ENCODE data around the gene JAKMIP1. TPM values are rescaled to one million over a fixed set of nuclear protein-coding genes. Genes with fewer than 3 reads are reported as not detected.

JAKMIP1 gene
- total RNA-seq, 1 experiment from 2014 or later = not detected

GRCh38 chr4:6011271-6011671 lies 189.1 kb downstream of the JAKMIP1 start (continued):
- TF ChIP-seq EZH2phosphoT487 (IDR thresholded peaks at IDR 0.05; ENCODE audit: borderline replicate concordance) (no peak), EZH2 (IDR thresholded peaks at IDR 0.05) (no peak), ATF3 (IDR thresholded peaks at IDR 0.05) (no peak), CBX3 (IDR thresholded peaks at IDR 0.05; ENCODE audit: low read depth) (no peak)
- TF ChIP-seq, protein P1, sequence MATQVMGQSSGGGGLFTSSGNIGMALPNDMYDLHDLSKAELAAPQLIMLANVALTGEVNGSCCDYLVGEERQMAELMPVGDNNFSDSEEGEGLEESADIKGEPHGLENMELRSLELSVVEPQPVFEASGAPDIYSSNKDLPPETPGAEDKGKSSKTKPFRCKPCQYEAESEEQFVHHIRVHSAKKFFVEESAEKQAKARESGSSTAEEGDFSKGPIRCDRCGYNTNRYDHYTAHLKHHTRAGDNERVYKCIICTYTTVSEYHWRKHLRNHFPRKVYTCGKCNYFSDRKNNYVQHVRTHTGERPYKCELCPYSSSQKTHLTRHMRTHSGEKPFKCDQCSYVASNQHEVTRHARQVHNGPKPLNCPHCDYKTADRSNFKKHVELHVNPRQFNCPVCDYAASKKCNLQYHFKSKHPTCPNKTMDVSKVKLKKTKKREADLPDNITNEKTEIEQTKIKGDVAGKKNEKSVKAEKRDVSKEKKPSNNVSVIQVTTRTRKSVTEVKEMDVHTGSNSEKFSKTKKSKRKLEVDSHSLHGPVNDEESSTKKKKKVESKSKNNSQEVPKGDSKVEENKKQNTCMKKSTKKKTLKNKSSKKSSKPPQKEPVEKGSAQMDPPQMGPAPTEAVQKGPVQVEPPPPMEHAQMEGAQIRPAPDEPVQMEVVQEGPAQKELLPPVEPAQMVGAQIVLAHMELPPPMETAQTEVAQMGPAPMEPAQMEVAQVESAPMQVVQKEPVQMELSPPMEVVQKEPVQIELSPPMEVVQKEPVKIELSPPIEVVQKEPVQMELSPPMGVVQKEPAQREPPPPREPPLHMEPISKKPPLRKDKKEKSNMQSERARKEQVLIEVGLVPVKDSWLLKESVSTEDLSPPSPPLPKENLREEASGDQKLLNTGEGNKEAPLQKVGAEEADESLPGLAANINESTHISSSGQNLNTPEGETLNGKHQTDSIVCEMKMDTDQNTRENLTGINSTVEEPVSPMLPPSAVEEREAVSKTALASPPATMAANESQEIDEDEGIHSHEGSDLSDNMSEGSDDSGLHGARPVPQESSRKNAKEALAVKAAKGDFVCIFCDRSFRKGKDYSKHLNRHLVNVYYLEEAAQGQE (IDR thresholded peaks at IDR 0.05; ENCODE audit: low read depth) = no peak

GRCh38 chr4:6010789-6011188 lies 189.6 kb downstream of the JAKMIP1 start:
- no peaks in the 10 kb centered on the region for H3K4me1 ChIP-seq (ENCODE audit: control insufficient read depth in 1 of 2, insufficient read depth in 2 of 2, low read length in 2 of 2)
- H4K20me1 ChIP-seq (ENCODE audit: insufficient read depth) = no peaks in the 10 kb centered on the region
- no peaks in the 10 kb centered on the region for H3K36me3 ChIP-seq (ENCODE audit: control insufficient read depth in 1 of 2, insufficient read depth in 2 of 2, low read length in 2 of 2)
- ChIA-PET RAD21 (ENCODE audit: low non-redundant PET in 1 of 2, low total read pairs in 2 of 2, uncharacterized antibody in 2 of 2, unreplicated experiment in 2 of 2) (no interaction called here), CTCF (interaction anchor here (0.7 to 2.4 kb wide), 3 partner anchors 10 to 323 kb away, joined by 3 to 12 read pairs (median 6); no protein-coding TSS in a partner anchor), POLR2A (no interaction called here)
- intact Hi-C loops (cut with micrococcal nuclease) = no loop called here
- H3K9ac ChIP-seq (ENCODE audit: low read length) = no peak overlapping the region
- no peak overlapping the region for H3K4me2 ChIP-seq (ENCODE audit: low read length)
- ATAC-seq (no peak), DNase-seq (ENCODE audit: low read depth, low spot score) (no peak)
- BruUV-seq (replicated peaks) = no TSS peak
- H2AFZ ChIP-seq (ENCODE audit: low read depth, low read length, poor library complexity, severe bottlenecking) = no peak overlapping the region
- H3K9me3 ChIP-seq (ENCODE audit: control insufficient read depth in 1 of 2, insufficient read depth in 1 of 2, low read depth in 1 of 2, low read length in 2 of 2) = no peaks in the 10 kb centered on the region
- H3K79me2 ChIP-seq (ENCODE audit: insufficient read depth, low read length) = no peaks in the 10 kb centered on the region
- no peaks in the 10 kb centered on the region for H3K9me2 ChIP-seq (ENCODE audit: insufficient read depth)
- H3K4me3 ChIP-seq (replicated peaks in 1 of 2; ENCODE audit: low read depth in 1 of 2, low read length in 2 of 2) = no peak overlapping the region
- no peak for TF ChIP-seq EGR1 (IDR thresholded peaks at IDR 0.05; ENCODE audit: low read depth)
- no peak for TF ChIP-seq POLR2AphosphoS5 (IDR thresholded peaks at IDR 0.05; ENCODE audit: low read depth, low read length)
- TF ChIP-seq POLR2A (IDR thresholded peaks at IDR 0.05; ENCODE audit: borderline replicate concordance, extremely low read depth, insufficient read depth, insufficient read length) = no peak
- no peak for TF ChIP-seq RAD21 (IDR thresholded peaks at IDR 0.05; ENCODE audit: low read depth)
- no peak for TF ChIP-seq YY1 (IDR thresholded peaks at IDR 0.05; ENCODE audit: extremely low read depth, insufficient replicate concordance, low read depth, low read length)
- no peak for TF ChIP-seq SP1 (IDR thresholded peaks at IDR 0.05; ENCODE audit: low read depth)
- no peak for TF ChIP-seq TCF7L2 (IDR thresholded peaks at IDR 0.05; ENCODE audit: borderline replicate concordance, extremely low read depth, insufficient read depth, insufficient read length)
- no peak for TF ChIP-seq ZNF274 (IDR thresholded peaks at IDR 0.05; ENCODE audit: low read depth, low read length)
- no peak for TF ChIP-seq ZFX (IDR thresholded peaks at IDR 0.05)
- no peak for TF ChIP-seq ELF1 (IDR thresholded peaks at IDR 0.05; ENCODE audit: borderline replicate concordance, low read depth)
- no peak for TF ChIP-seq CTCF (IDR thresholded peaks at IDR 0.05 in 2 of 3, conservative IDR thresholded peaks at IDR 0.05 in 1 of 3; ENCODE audit: borderline replicate concordance in 1 of 3, insufficient read depth in 1 of 3, low read depth in 2 of 3, low read length in 2 of 3)
- TF ChIP-seq EZH2 (IDR thresholded peaks at IDR 0.05) = no peak
- H3K27me3 ChIP-seq (ENCODE audit: insufficient read depth, low read length) = peaks cover 7% of the 10 kb centered on the region
- H3K27ac ChIP-seq (ENCODE audit: low read depth, low read length) = no peak overlapping the region
